Measurements from ENCODE around the gene RNFT2. TPM values are rescaled to one million over a fixed set of nuclear protein-coding genes. Genes with fewer than 3 reads are reported as not detected.

The RNFT2 gene
- polyA plus RNA-seq, 1 donor from 2014 or later, result 20.6 TPM

- Histone ChIP-seq H2AFZ (ENCODE audit: low read depth, low read length) (no peak overlapping the region), H3F3A (ENCODE audit: insufficient read depth, low read length, poor library complexity, severe bottlenecking) (no peaks in the 10 kb centered on the region)
- no peak for TF ChIP-seq MXI1 (conservative IDR thresholded peaks at IDR 0.05; ENCODE audit: poor library complexity, severe bottlenecking)
- TF ChIP-seq CTCF (IDR thresholded peaks at IDR 0.05; ENCODE audit: poor library complexity, severe bottlenecking), result no peak
- TF ChIP-seq EP300 (conservative IDR thresholded peaks at IDR 0.05; ENCODE audit: poor library complexity, severe bottlenecking), result no peak
- no peak for TF ChIP-seq POLR2AphosphoS5 (IDR thresholded peaks at IDR 0.05)
- TF ChIP-seq EZH2 (IDR thresholded peaks at IDR 0.05; ENCODE audit: borderline replicate concordance, insufficient read depth, low read length, poor library complexity, severe bottlenecking), result no peak
- TF ChIP-seq REST (IDR thresholded peaks at IDR 0.05; ENCODE audit: borderline replicate concordance), result no peak
- TF ChIP-seq SMC3 (conservative IDR thresholded peaks at IDR 0.05; ENCODE audit: poor library complexity), result no peak
- no peak for TF ChIP-seq TAF1 (IDR thresholded peaks at IDR 0.05; ENCODE audit: low read depth)
- no peak for TF ChIP-seq RAD21 (conservative IDR thresholded peaks at IDR 0.05)
Observed at GRCh38 chr12:116896411-116896924, 158.4 kb downstream of the RNFT2 start.

GRCh38 chr12:116897476-116897875 is 159.4 kb downstream of the RNFT2 start:
- Histone ChIP-seq H3K36me3 (ENCODE audit: insufficient read depth, low read length) (no peaks in the 10 kb centered on the region), H3K4me3 (ENCODE audit: low read length) (no peak overlapping the region), H3K9me2 (ENCODE audit: insufficient read depth, low read length) (no peaks in the 10 kb centered on the region), H3K9me3 (ENCODE audit: low read length) (no peaks in the 10 kb centered on the region), H3K27ac (ENCODE audit: low read length) (no peak overlapping the region), H3F3A (ENCODE audit: insufficient read depth, low read length, poor library complexity, severe bottlenecking) (no peaks in the 10 kb centered on the region), H3K9ac (ENCODE audit: low read length) (no peak overlapping the region), H4K20me1 (ENCODE audit: insufficient read depth) (no peaks in the 10 kb centered on the region), H3K4me2 (ENCODE audit: low read length) (no peak overlapping the region), H2AFZ (ENCODE audit: low read depth, low read length) (no peak overlapping the region), H3K27me3 (ENCODE audit: insufficient read depth, low read depth, low read length) (no peaks in the 10 kb centered on the region), H3K79me2 (replicated peaks; ENCODE audit: insufficient read depth, low read length) (no peaks in the 10 kb centered on the region)
- no peak for TF ChIP-seq SMC3 (conservative IDR thresholded peaks at IDR 0.05; ENCODE audit: poor library complexity)
- no peak for TF ChIP-seq EZH2 (IDR thresholded peaks at IDR 0.05; ENCODE audit: borderline replicate concordance, insufficient read depth, low read length, poor library complexity, severe bottlenecking)
- no peak for TF ChIP-seq EP300 (conservative IDR thresholded peaks at IDR 0.05; ENCODE audit: poor library complexity, severe bottlenecking)

More at GRCh38 chr12:116896411-116896924, 158.4 kb downstream of the RNFT2 start:
- H3K4me2 ChIP-seq (ENCODE audit: low read length), result no peak overlapping the region
- H3K36me3 ChIP-seq (ENCODE audit: insufficient read depth, low read length), result no peaks in the 10 kb centered on the region
- H3K4me3 ChIP-seq (ENCODE audit: low read length), result no peak overlapping the region
- H3K9ac ChIP-seq (ENCODE audit: low read length), result no peak overlapping the region
- H3K27ac ChIP-seq (ENCODE audit: low read length), result no peak overlapping the region
- H3K79me2 ChIP-seq (replicated peaks; ENCODE audit: insufficient read depth, low read length), result no peaks in the 10 kb centered on the region
- H3K9me2 ChIP-seq (ENCODE audit: insufficient read depth, low read length), result no peaks in the 10 kb centered on the region
- H3K9me3 ChIP-seq (ENCODE audit: low read length), result no peaks in the 10 kb centered on the region
- no peaks in the 10 kb centered on the region for H4K20me1 ChIP-seq (ENCODE audit: insufficient read depth)
- H3K27me3 ChIP-seq (ENCODE audit: insufficient read depth, low read depth, low read length), result no peaks in the 10 kb centered on the region

Data from neural cell (in vitro differentiated cells).